Measurements from ENCODE around the gene MIA2. TPM values are rescaled to one million over a fixed set of nuclear protein-coding genes. Genes with fewer than 3 reads are reported as not detected.
A peak's percentile ranks its signal among the peaks of the same experiment; 100 is the strongest.

Gene MIA2
- total and polyA plus RNA-seq, 7 donors = 10.6 to 29.1 (median 18.3) TPM

- Histone ChIP-seq H3K4me1 (peaks cover 31% of the 10 kb centered on the region), H3K36me3 (ENCODE audit: insufficient read depth in 1 of 2, low read depth in 1 of 2) (no peaks in the 10 kb centered on the region), H3K9me3 (peaks cover 9% of the 10 kb centered on the region), H3K4me3 (peak overlapping the region; percentile 95), H3K27ac (peak overlapping the region; percentile 100), H3K27me3 (ENCODE audit: insufficient read depth in 3 of 3, low read length in 2 of 3) (no peaks in the 10 kb centered on the region)
- WGBS, 3 donors = 0% methylated on average over 65 to 70 of the region's 70 CpGs
- DNase-seq = peak; percentile 85 to 90
- intact Hi-C loops (cut with DNase I) = loop anchor here (2.0 to 10.0 kb wide), 4 partner anchors 90 to 165 kb away; partner anchors contain the start of genes PNN (in 2 of the 2) and FBXO33 (in 1 of the 2)
- ATAC-seq = peak; percentile 90 to 94 (median 91)
- TF ChIP-seq CTCF (IDR thresholded peaks at IDR 0.05) = no peak
These were observed 33.3 kb downstream of the MIA2 start for GRCh38 chr14:39266871-39267607.

- peaks cover 31% of the 10 kb centered on the region for H3K4me1 ChIP-seq
- H3K36me3 ChIP-seq (ENCODE audit: insufficient read depth in 1 of 2, low read depth in 1 of 2) = no peaks in the 10 kb centered on the region
- peak overlapping the region; percentile 95 for H3K4me3 ChIP-seq
- H3K27me3 ChIP-seq (ENCODE audit: insufficient read depth in 3 of 3, low read length in 2 of 3) = no peaks in the 10 kb centered on the region
- intact Hi-C loops (cut with DNase I) = loop anchor here (2.0 to 10.0 kb wide), 4 partner anchors 90 to 165 kb away; partner anchors contain the start of genes PNN (in 2 of the 2) and FBXO33 (in 1 of the 2)
- TF ChIP-seq CTCF (IDR thresholded peaks at IDR 0.05) = no peak
- H3K27ac ChIP-seq = peak overlapping the region; percentile 100
- no peak for DNase-seq
- peaks cover 11% of the 10 kb centered on the region for H3K9me3 ChIP-seq
- no peak for ATAC-seq
- 0 to 1% (median 1%) methylated on average over 16 of the region's 16 CpGs for WGBS, 3 donors
These were observed 33.9 kb downstream of the MIA2 start for GRCh38 chr14:39267608-39268005.

- Histone ChIP-seq H3K4me1 (peaks cover 31% of the 10 kb centered on the region), H3K27me3 (ENCODE audit: insufficient read depth in 3 of 3, low read length in 2 of 3) (no peaks in the 10 kb centered on the region), H3K36me3 (ENCODE audit: insufficient read depth in 1 of 2, low read depth in 1 of 2) (no peaks in the 10 kb centered on the region), H3K4me3 (peak overlapping the region; percentile 95), H3K27ac (no peak overlapping the region), H3K9me3 (peaks cover 11% of the 10 kb centered on the region)
- TF ChIP-seq CTCF (IDR thresholded peaks at IDR 0.05) = no peak
- WGBS, 3 donors = 11 to 14% (median 13%) methylated on average over 2 of the region's 2 CpGs
- ATAC-seq = no peak
- intact Hi-C loops (cut with DNase I) = loop anchor here (5.0 to 10.0 kb wide), 3 partner anchors 91 to 164 kb away; partner anchors contain the start of genes FBXO33 (in 1 of the 2) and PNN (in 1 of the 2)
- DNase-seq = no peak
These were observed 34.7 kb downstream of the MIA2 start for GRCh38 chr14:39268393-39268792.

- DNase-seq = no peak
- intact Hi-C loops (cut with DNase I) = no loop called here
- H3K27me3 ChIP-seq (ENCODE audit: insufficient read depth in 3 of 3, low read length in 2 of 3) = no peaks in the 10 kb centered on the region
- TF ChIP-seq CTCF (IDR thresholded peaks at IDR 0.05) = no peak
- H3K27ac ChIP-seq = no peak overlapping the region
- H3K36me3 ChIP-seq (ENCODE audit: insufficient read depth in 1 of 2, low read depth in 1 of 2) = no peaks in the 10 kb centered on the region
- H3K4me1 ChIP-seq = peaks cover 45% of the 10 kb centered on the region
- H3K4me3 ChIP-seq = no peak overlapping the region
- H3K9me3 ChIP-seq = peaks cover 14% of the 10 kb centered on the region
- WGBS, 3 donors = 93 to 100% (median 96%) methylated on average over 1 of the region's 1 CpG
- ATAC-seq = no peak
These were observed 39.2 kb downstream of the MIA2 start for GRCh38 chr14:39272918-39273317.
